Spleen (tissue), 11 donors: ENCODE results near the gene ARHGEF2. TPM values are rescaled to one million over a fixed set of nuclear protein-coding genes. Genes with fewer than 3 reads are reported as not detected.

Source experiments
- DNase-seq: peaks from one replicate; pipeline ENCODE4 v3.0.0-alpha.2; 2020
- H3K27ac ChIP-seq, 8 donors: fragments of 200-600 bp; sonication (generic) in 7 of 8; 1 replicate in 4 of 8; 2 replicates in 4 of 8; pipeline versions ENCODE4 v1.5.0 to v1.8.0; 2016 to 2021; ENCODE audit warnings: inconsistent platforms in 4 of 8, mild to moderate bottlenecking in 4 of 8, moderate library complexity in 1 of 8
- H3K27me3 ChIP-seq, 7 donors: fragments of 200-600 bp; sonication (generic) in 6 of 7; replicated peaks in 1 of 7; 1 replicate in 4 of 7; 2 replicates in 3 of 7; pipeline versions ENCODE4 v1.5.0 to v1.8.0; 2016 to 2021; ENCODE audit warnings: inconsistent platforms in 3 of 7, mild to moderate bottlenecking in 1 of 7
- H3K36me3 ChIP-seq, 6 donors: fragments of 200-600 bp; sonication (generic) in 5 of 6; 1 replicate in 4 of 6; 2 replicates in 2 of 6; pipeline versions ENCODE4 v1.5.0 to v1.8.0; 2016 to 2021; ENCODE audit warnings: inconsistent platforms in 2 of 6
- H3K4me1 ChIP-seq, 6 donors: fragments of 200-600 bp; sonication (generic) in 5 of 6; 1 replicate in 3 of 6; 2 replicates in 3 of 6; pipeline versions ENCODE4 v1.5.0 to v1.8.0; 2016 to 2021; ENCODE audit warnings: inconsistent platforms in 3 of 6
- H3K4me3 ChIP-seq, 8 donors: fragments of 200-600 bp; sonication (generic) in 7 of 8; 1 replicate in 4 of 8; 2 replicates in 4 of 8; pipeline versions ENCODE4 v1.5.0 to v1.8.0; 2016 to 2021; ENCODE audit warnings: inconsistent platforms in 4 of 8, mild to moderate bottlenecking in 4 of 8, moderate library complexity in 2 of 8
- H3K9me3 ChIP-seq, 8 donors: fragments of 200-600 bp; sonication (generic) in 7 of 8; 1 replicate in 4 of 8; 2 replicates in 4 of 8; pipeline versions ENCODE4 v1.5.0 to v1.8.0; 2016 to 2021; ENCODE audit warnings: inconsistent platforms in 4 of 8
- POLR2A ChIP-seq, 3 donors: fragments of 450-650 bp; IDR thresholded peaks; one replicate each; pipeline ENCODE4 v1.5.1; 2017; ENCODE audit warnings: antibody characterized with exemption in 3 of 3, mild to moderate bottlenecking in 1 of 3
- POLR2AphosphoS5 ChIP-seq, 3 donors: sonication (generic); formaldehyde crosslinking; IDR thresholded peaks; one replicate each; pipeline ENCODE4 v1.5.1; 2017; ENCODE audit warnings: antibody characterized with exemption in 3 of 3
- WGBS, 5 donors: extraction: QIAGEN DNeasy Blood & Tissue Kit in 3 of 5; methylation state at CpG; one replicate each; pipeline versions ENCODE4 v1.1.5 to v1.1.7; 2013 to 2018; 5-methylcytosine and 5-hydroxymethylcytosine counted together
- intact Hi-C: fragments of 100-400 bp; cut with DNase I; formaldehyde crosslinking; loops from one replicate; pipeline ENCODE4 v1.15.0; 2023; ENCODE audit warnings: low total_unique reads
- polyA plus RNA-seq, 3 donors: library from polyadenylated mRNA; stranded (reverse); fragments of 200-250 nt; gene quantifications; one replicate each; pipeline ENCODE4 v1.2.1, GENCODE V29; 2013
- total RNA-seq, 7 donors: library from RNA; depleted of rRNA in 3 of 7; stranded (reverse); fragments of >200 nt in 3 of 7; fragmentation: NEBNext Ultra II Directional in 4 of 7; extraction: Animal tissue kit (Norgen Biotek cat#: 25700) in 4 of 7; gene quantifications; one replicate each; pipeline versions ENCODE4 v1.1.0 to v1.2.1, GENCODE V29; 2016 to 2021
- TF ChIP-seq, protein P1 (sequence below), 11 experiments: fragments of 200-600 bp in 7 of 11; fragments of 450-650 bp in 4 of 11; sonication (generic) in 4 of 11; IDR thresholded peaks in 8 of 11; conservative IDR thresholded peaks in 3 of 11; 1 replicate in 7 of 11; 2 replicates in 4 of 11; pipeline versions ENCODE4 v1.4.0 to v1.8.0; 2016 to 2021; ENCODE audit warnings: antibody characterized with exemption in 11 of 11, inconsistent platforms in 4 of 11, mild to moderate bottlenecking in 1 of 11
- donor health status: healthy with polysubstance abuse.
- donor health status: DM: no; HTN: no; CAD: no; lungs with moderate emphysema.
- donor health status: DM: no; HTN: no; CAD: no.
- donor health status: Bipolar disorder and iron deficiency.
- donor health status: healthy.
- donor health status: DM: no; HTN: no; CAD: no.
- donor health status: DM: yes; HTN: yes; CAD: no.

ARHGEF2 gene
- total and polyA plus RNA-seq, 10 donors = 45.1 to 228 (median 167) TPM

DNA sequence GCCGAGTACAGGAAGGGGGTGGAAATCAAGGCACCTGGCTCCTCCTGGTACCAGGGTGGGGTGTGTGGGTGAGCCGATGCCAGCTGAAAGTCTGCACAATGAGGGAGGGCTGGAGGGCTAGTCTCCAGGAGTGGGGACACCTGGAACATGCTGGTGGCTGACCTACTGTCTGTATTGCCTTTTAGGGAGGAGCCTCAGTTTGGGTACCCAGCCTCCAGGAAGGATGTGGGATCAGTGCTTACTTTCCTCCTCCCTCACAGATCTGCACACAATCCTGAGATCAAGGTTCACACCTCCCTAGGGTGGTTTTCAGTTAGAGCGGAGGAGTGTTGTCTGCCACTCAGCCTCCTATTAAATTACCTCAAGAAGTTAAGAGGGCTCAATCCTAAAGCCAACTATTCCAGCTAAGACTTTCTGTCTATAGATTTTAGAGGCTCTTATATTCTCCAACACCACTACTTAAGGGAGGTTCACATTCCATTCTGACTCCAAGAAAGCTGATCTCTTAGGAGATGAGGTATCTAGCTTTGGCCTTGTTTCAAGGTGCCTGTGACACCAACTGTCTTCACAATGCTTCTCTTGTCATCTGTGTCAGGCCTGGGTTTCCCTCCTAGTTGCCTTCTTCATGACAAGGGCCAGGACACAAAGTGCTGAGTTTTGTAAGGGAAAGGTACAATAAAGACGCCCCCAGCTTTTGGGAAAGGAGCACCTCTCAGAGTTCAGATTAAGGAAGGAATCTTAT, 26.7 kb upstream of the ARHGEF2 start:
- Histone ChIP-seq H3K27ac (peak overlapping the region in 3 of 8 donors; percentile 4 to 51 (median 11)), H3K9me3 (no peaks in the 10 kb centered on the region), H3K4me1 (peaks cover 0 to 11% (median 0%) of the 10 kb centered on the region in 6 donors), H3K27me3 (no peaks in the 10 kb centered on the region), H3K36me3 (peaks cover 3 to 41% (median 32%) of the 10 kb centered on the region in 6 donors), H3K4me3 (no peak overlapping the region)
- intact Hi-C loops = no loop called here
- TF ChIP-seq POLR2AphosphoS5 (IDR thresholded peaks at IDR 0.05) (no peak), POLR2A (IDR thresholded peaks at IDR 0.05) (no peak)
- TF ChIP-seq, protein P1, sequence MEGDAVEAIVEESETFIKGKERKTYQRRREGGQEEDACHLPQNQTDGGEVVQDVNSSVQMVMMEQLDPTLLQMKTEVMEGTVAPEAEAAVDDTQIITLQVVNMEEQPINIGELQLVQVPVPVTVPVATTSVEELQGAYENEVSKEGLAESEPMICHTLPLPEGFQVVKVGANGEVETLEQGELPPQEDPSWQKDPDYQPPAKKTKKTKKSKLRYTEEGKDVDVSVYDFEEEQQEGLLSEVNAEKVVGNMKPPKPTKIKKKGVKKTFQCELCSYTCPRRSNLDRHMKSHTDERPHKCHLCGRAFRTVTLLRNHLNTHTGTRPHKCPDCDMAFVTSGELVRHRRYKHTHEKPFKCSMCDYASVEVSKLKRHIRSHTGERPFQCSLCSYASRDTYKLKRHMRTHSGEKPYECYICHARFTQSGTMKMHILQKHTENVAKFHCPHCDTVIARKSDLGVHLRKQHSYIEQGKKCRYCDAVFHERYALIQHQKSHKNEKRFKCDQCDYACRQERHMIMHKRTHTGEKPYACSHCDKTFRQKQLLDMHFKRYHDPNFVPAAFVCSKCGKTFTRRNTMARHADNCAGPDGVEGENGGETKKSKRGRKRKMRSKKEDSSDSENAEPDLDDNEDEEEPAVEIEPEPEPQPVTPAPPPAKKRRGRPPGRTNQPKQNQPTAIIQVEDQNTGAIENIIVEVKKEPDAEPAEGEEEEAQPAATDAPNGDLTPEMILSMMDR (IDR thresholded peaks at IDR 0.05 in 8 of 11, conservative IDR thresholded peaks at IDR 0.05 in 3 of 11) = no peak
- peak; percentile 44 for DNase-seq
- WGBS, 5 donors = 52 to 63% (median 61%) methylated on average over 4 of the region's 4 CpGs

GRCh38 chr1:156003923-156004188, 25.5 kb upstream of the ARHGEF2 start:
- Histone ChIP-seq H3K27ac (no peak overlapping the region), H3K9me3 (no peaks in the 10 kb centered on the region), H3K4me3 (no peak overlapping the region), H3K4me1 (peaks cover 0 to 11% (median 0%) of the 10 kb centered on the region in 6 donors), H3K27me3 (no peaks in the 10 kb centered on the region), H3K36me3 (peaks cover 0 to 29% (median 21%) of the 10 kb centered on the region in 6 donors)
- 39 to 84% (median 46%) methylated on average over 2 of the region's 2 CpGs for WGBS, 5 donors
- TF ChIP-seq, protein P1 (IDR thresholded peaks at IDR 0.05 in 8 of 11, conservative IDR thresholded peaks at IDR 0.05 in 3 of 11) = no peak
- no peak for TF ChIP-seq POLR2A (IDR thresholded peaks at IDR 0.05)
- DNase-seq = no peak
- intact Hi-C loops = no loop called here

GRCh38 chr1:156002188-156002911, 24.0 kb upstream of the ARHGEF2 start:
- no peaks in the 10 kb centered on the region for H3K9me3 ChIP-seq
- H3K27ac ChIP-seq = no peak overlapping the region
- no peak overlapping the region for H3K4me3 ChIP-seq
- H3K27me3 ChIP-seq = no peaks in the 10 kb centered on the region
- WGBS, 5 donors = 66 to 90% (median 75%) methylated on average over 3 of the region's 3 CpGs
- DNase-seq = no peak
- intact Hi-C loops = no loop called here
- peaks cover 0 to 14% (median 8%) of the 10 kb centered on the region in 6 donors for H3K36me3 ChIP-seq
- H3K4me1 ChIP-seq = peaks cover 0 to 11% (median 0%) of the 10 kb centered on the region in 6 donors
- TF ChIP-seq, protein P1 (IDR thresholded peaks at IDR 0.05 in 8 of 11, conservative IDR thresholded peaks at IDR 0.05 in 3 of 11) = no peak
- no peak for TF ChIP-seq POLR2AphosphoS5 (IDR thresholded peaks at IDR 0.05)
- no peak for TF ChIP-seq POLR2A (IDR thresholded peaks at IDR 0.05)

GRCh38 chr1:156001662-156002171, 23.4 kb upstream of the ARHGEF2 start:
- no peak for TF ChIP-seq POLR2A (IDR thresholded peaks at IDR 0.05)
- TF ChIP-seq, protein P1 (IDR thresholded peaks at IDR 0.05 in 8 of 11, conservative IDR thresholded peaks at IDR 0.05 in 3 of 11) = no peak
- no peak for TF ChIP-seq POLR2AphosphoS5 (IDR thresholded peaks at IDR 0.05)
- no peak for DNase-seq
- Histone ChIP-seq H3K27ac (no peak overlapping the region), H3K4me3 (no peak overlapping the region), H3K27me3 (no peaks in the 10 kb centered on the region), H3K9me3 (no peaks in the 10 kb centered on the region), H3K4me1 (peaks cover 0 to 11% (median 0%) of the 10 kb centered on the region in 6 donors), H3K36me3 (peaks cover 0 to 8% (median 2%) of the 10 kb centered on the region in 6 donors)
- intact Hi-C loops = no loop called here
- WGBS, 5 donors = 56 to 80% (median 66%) methylated on average over 4 of the region's 4 CpGs
